BE2C (cell line): Measurements from ENCODE around the gene ALG11.

Experiments
- DNase-seq: peaks from one replicate; pipeline ENCODE4 v3.0.0-alpha.2; 2020
- H3K27me3 ChIP-seq: fragments of 250-450 bp; sonication (Bioruptor Pico); 2 replicates; pipeline ENCODE4 v1.5.1; 2020; ENCODE audit warnings: mild to moderate bottlenecking
- H3K36me3 ChIP-seq: fragments of 250-450 bp; sonication (Bioruptor Pico); 2 replicates; pipeline ENCODE4 v1.5.1; 2020; ENCODE audit warnings: mild to moderate bottlenecking
- H3K4me1 ChIP-seq: fragments of 250-450 bp; sonication (Bioruptor Pico); 2 replicates; pipeline ENCODE4 v1.5.1; 2020
- H3K4me3 ChIP-seq: 2 replicates; pipeline ENCODE4 v1.5.1; 2011; ENCODE audit warnings: low read depth, low read length
- H3K9me3 ChIP-seq: fragments of 250-450 bp; sonication (Bioruptor Pico); 2 replicates; pipeline ENCODE4 v1.5.1; 2020
- CTCF ChIP-seq: IDR thresholded peaks from 2 replicates; pipeline ENCODE4 v1.5.1; 2012; ENCODE audit warnings: mild to moderate bottlenecking, low read depth, low read length

The ALG11 gene

GRCh38 chr13:51996641-51997040 is 15.6 kb upstream of the ALG11 start:
- no peak for DNase-seq
- Histone ChIP-seq H3K36me3 (no peaks in the 10 kb centered on the region), H3K4me1 (no peaks in the 10 kb centered on the region), H3K27me3 (peaks cover 3% of the 10 kb centered on the region; the same call in 1 of the 2 replicates), H3K4me3 (no peak overlapping the region), H3K9me3 (no peaks in the 10 kb centered on the region)
- no peak for TF ChIP-seq CTCF

GRCh38 chr13:51997186-51997585 is 15.0 kb upstream of the ALG11 start:
- H3K4me3 ChIP-seq, result no peak overlapping the region
- DNase-seq, result no peak
- peaks cover 3% of the 10 kb centered on the region; the same call in 1 of the 2 replicates for H3K27me3 ChIP-seq
- no peaks in the 10 kb centered on the region for H3K4me1 ChIP-seq
- H3K9me3 ChIP-seq, result no peaks in the 10 kb centered on the region
- no peaks in the 10 kb centered on the region for H3K36me3 ChIP-seq
- no peak for TF ChIP-seq CTCF

GRCh38 chr13:51997641-51998330 is 14.4 kb upstream of the ALG11 start:
- Histone ChIP-seq H3K27me3 (0 out of 2 replicates have a peak, but pooled peaks cover 3% of the 10 kb centered on the region), H3K4me3 (no peak overlapping the region), H3K36me3 (no peaks in the 10 kb centered on the region), H3K4me1 (no peaks in the 10 kb centered on the region), H3K9me3 (no peaks in the 10 kb centered on the region)
- DNase-seq, result no peak
- TF ChIP-seq CTCF, result no peak

GRCh38 chr13:51998723-51999509 is 13.3 kb upstream of the ALG11 start:
- no peaks in the 10 kb centered on the region for H3K27me3 ChIP-seq
- no peak for TF ChIP-seq CTCF
- H3K4me1 ChIP-seq, result no peaks in the 10 kb centered on the region
- no peaks in the 10 kb centered on the region for H3K36me3 ChIP-seq
- no peaks in the 10 kb centered on the region for H3K9me3 ChIP-seq
- no peak overlapping the region for H3K4me3 ChIP-seq
- DNase-seq, result no peak

GRCh38 chr13:51999510-51999911 is 12.7 kb upstream of the ALG11 start:
- TF ChIP-seq CTCF, result no peak
- Histone ChIP-seq H3K36me3 (no peaks in the 10 kb centered on the region), H3K27me3 (no peaks in the 10 kb centered on the region), H3K4me1 (no peaks in the 10 kb centered on the region), H3K4me3 (no peak overlapping the region), H3K9me3 (no peaks in the 10 kb centered on the region)
- DNase-seq, result no peak

- H3K9me3 ChIP-seq, result no peaks in the 10 kb centered on the region
- no peaks in the 10 kb centered on the region for H3K36me3 ChIP-seq
- no peaks in the 10 kb centered on the region for H3K27me3 ChIP-seq
- no peaks in the 10 kb centered on the region for H3K4me1 ChIP-seq
- H3K4me3 ChIP-seq, result no peak overlapping the region
- TF ChIP-seq CTCF, result no peak
- no peak for DNase-seq
Measured at GRCh38 chr13:51999921-52000320, 12.3 kb upstream of the ALG11 start.
